OCI-LY7 (cell line): ENCODE results near the gene ANKFN1.

Source experiments
- CTCF ChIP-seq: fragments of 200-600 bp; sonication (generic); conservative IDR thresholded peaks from 2 replicates; pipeline ENCODE4 v1.5.1; 2014; ENCODE audit warnings: mild to moderate bottlenecking, antibody characterized with exemption, low read length, moderate library complexity, mixed read lengths
- EZH2phosphoT487 ChIP-seq: fragments of 200-600 bp; sonication (generic); IDR thresholded peaks from 2 replicates; pipeline ENCODE4 v1.6.1; 2018; ENCODE audit warnings: low read depth, borderline replicate concordance, mild to moderate bottlenecking, mixed run types, antibody characterized with exemption, low read length, moderate library complexity, mixed read lengths

- TF ChIP-seq CTCF (no peak), EZH2phosphoT487 (no peak)
These were observed 34.1 kb upstream of the ANKFN1 start for GRCh38 chr17:56119191-56119590.
